Stomach (tissue), 9 donors: ENCODE results near the gene PRKN. TPM values are rescaled to one million over a fixed set of nuclear protein-coding genes. Genes with fewer than 3 reads are reported as not detected.
A peak's percentile ranks its signal among the peaks of the same experiment; 100 is the strongest.

Source experiments
- DNase-seq, 2 donors: peaks; one replicate each; pipeline versions ENCODE4 v3.0.0 to v3.0.0-alpha.2; 2013 to 2019
- H3K27ac ChIP-seq, 5 donors: fragments of 200-600 bp in 4 of 5; sonication (generic) in 4 of 5; one replicate each; pipeline ENCODE4 v1.5.1; 2013 to 2019; ENCODE audit warnings: mild to moderate bottlenecking in 1 of 5, moderate library complexity in 1 of 5
- H3K27me3 ChIP-seq, 3 donors: fragments of 200-600 bp; sonication (generic); one replicate each; pipeline ENCODE4 v1.5.1; 2017 to 2019; ENCODE audit warnings: mixed run types in 1 of 3
- H3K36me3 ChIP-seq, 4 donors: fragments of 200-600 bp; sonication (generic); 1 replicate in 3 of 4; 2 replicates in 1 of 4; pipeline ENCODE4 v1.5.1; 2016 to 2019
- H3K4me1 ChIP-seq, 4 donors: fragments of 200-600 bp; sonication (generic); one replicate each; pipeline ENCODE4 v1.5.1; 2016 to 2019
- H3K4me3 ChIP-seq, 4 donors: fragments of 200-600 bp; sonication (generic) in 3 of 4; one replicate each; pipeline ENCODE4 v1.5.1; 2016 to 2019; ENCODE audit warnings: mild to moderate bottlenecking in 1 of 4
- H3K9me3 ChIP-seq, 4 donors: fragments of 200-600 bp; sonication (generic); one replicate each; pipeline ENCODE4 v1.5.1; 2016 to 2019
- EP300 ChIP-seq: sonication (generic); formaldehyde crosslinking; IDR thresholded peaks from one replicate; pipeline ENCODE4 v1.6.1; 2017; ENCODE audit warnings: antibody characterized with exemption
- POLR2A ChIP-seq, 4 donors: fragments of 450-650 bp; IDR thresholded peaks; one replicate each; pipeline ENCODE4 v1.6.1; 2016; ENCODE audit warnings: antibody characterized with exemption in 4 of 4, control low read depth in 2 of 4, mild to moderate bottlenecking in 1 of 4, moderate library complexity in 1 of 4
- POLR2AphosphoS5 ChIP-seq, 3 donors: sonication (generic); formaldehyde crosslinking; IDR thresholded peaks; one replicate each; pipeline ENCODE4 v1.6.1; 2016; ENCODE audit warnings: antibody characterized with exemption in 3 of 3
- WGBS, 5 donors: extraction: QIAGEN DNeasy Blood & Tissue Kit in 3 of 5; methylation state at CpG; one replicate each; pipeline versions ENCODE4 v1.1.5 to v1.1.7; 2013 to 2018; 5-methylcytosine and 5-hydroxymethylcytosine counted together
- intact Hi-C: fragments of 100-400 bp; cut with DNase I; formaldehyde crosslinking; loops from one replicate; pipeline ENCODE4 v1.15.1; 2023; ENCODE audit warnings: low total_unique reads
- polyA plus RNA-seq, 3 donors: library from polyadenylated mRNA; stranded (reverse); fragments of 200-250 nt; gene quantifications; one replicate each; pipeline ENCODE4 v1.2.3, GENCODE V29; 2013
- total RNA-seq, 5 donors: library from RNA; depleted of rRNA; stranded (reverse); fragments of >200 nt; gene quantifications; one replicate each; pipeline versions ENCODE4 v1.1.0 to v1.2.3, GENCODE V29; 2014 to 2016
- TF ChIP-seq, protein P1 (sequence below), 7 experiments: fragments of 450-650 bp in 4 of 7; fragments of 200-600 bp in 3 of 7; sonication (generic) in 3 of 7; IDR thresholded peaks; one replicate each; pipeline ENCODE4 v1.5.1; 2016 to 2019; ENCODE audit warnings: antibody characterized with exemption in 7 of 7, control low read depth in 2 of 7, mild to moderate bottlenecking in 1 of 7
- donor health status: healthy with polysubstance abuse.
- donor health status: Bipolar disorder and iron deficiency.
- donor health status: healthy.

Gene PRKN
- total and polyA plus RNA-seq, 8 donors = 0.68 to 19.8 (median 9.5) TPM

DNA sequence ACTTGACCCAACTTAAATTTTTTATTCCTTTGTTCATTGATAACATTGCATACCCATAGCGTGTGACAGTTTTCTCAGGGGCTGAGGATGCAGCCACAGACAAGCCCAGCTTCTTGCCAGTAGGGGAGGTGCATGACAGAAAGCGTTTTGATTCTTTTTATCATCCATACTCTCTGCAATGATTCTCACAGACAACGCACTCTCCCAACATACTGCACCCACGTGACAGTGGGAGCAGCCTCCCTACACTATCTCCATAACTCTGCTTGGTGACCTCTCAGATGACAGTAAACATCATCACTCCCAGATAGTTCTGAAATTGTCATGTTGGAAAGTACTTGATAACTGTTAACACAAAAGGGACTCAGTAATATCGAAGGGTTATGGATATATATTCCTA is 972.5 kb downstream of the PRKN start:
- intact Hi-C loops = no loop called here
- no peak for TF ChIP-seq POLR2AphosphoS5 (IDR thresholded peaks at IDR 0.05)
- Histone ChIP-seq H3K9me3 (no peaks in the 10 kb centered on the region), H3K4me3 (no peak overlapping the region), H3K27ac (no peak overlapping the region), H3K4me1 (no peaks in the 10 kb centered on the region), H3K27me3 (no peaks in the 10 kb centered on the region), H3K36me3 (no peaks in the 10 kb centered on the region)
- WGBS, 5 donors = 67 to 72% (median 71%) methylated on average over 5 of the region's 5 CpGs
- DNase-seq = no peak

DNA sequence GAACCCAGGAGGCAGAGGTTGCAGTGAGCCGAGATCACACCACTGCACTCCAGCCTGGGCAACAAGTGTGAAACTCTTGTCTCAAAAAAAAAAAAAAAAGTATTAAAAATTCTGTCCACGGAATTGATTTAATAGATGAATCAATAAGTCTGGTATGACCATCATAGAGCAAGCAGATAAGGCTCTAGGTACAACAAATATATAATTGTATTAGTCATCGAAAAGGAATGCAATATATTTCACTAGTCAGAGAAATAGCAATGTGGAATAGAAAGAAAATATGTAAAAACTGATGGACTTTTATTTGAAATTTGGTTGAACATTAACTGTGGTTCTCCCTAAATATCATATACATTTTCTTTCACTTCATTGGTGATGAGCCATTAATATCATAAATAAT is 976.9 kb downstream of the PRKN start:
- Histone ChIP-seq H3K36me3 (no peaks in the 10 kb centered on the region), H3K4me3 (no peak overlapping the region), H3K9me3 (no peaks in the 10 kb centered on the region), H3K27me3 (no peaks in the 10 kb centered on the region), H3K27ac (no peak overlapping the region), H3K4me1 (no peaks in the 10 kb centered on the region)
- no peak for DNase-seq
- TF ChIP-seq POLR2A (IDR thresholded peaks at IDR 0.05) = no peak
- TF ChIP-seq POLR2AphosphoS5 (IDR thresholded peaks at IDR 0.05) = no peak
- TF ChIP-seq, protein P1, sequence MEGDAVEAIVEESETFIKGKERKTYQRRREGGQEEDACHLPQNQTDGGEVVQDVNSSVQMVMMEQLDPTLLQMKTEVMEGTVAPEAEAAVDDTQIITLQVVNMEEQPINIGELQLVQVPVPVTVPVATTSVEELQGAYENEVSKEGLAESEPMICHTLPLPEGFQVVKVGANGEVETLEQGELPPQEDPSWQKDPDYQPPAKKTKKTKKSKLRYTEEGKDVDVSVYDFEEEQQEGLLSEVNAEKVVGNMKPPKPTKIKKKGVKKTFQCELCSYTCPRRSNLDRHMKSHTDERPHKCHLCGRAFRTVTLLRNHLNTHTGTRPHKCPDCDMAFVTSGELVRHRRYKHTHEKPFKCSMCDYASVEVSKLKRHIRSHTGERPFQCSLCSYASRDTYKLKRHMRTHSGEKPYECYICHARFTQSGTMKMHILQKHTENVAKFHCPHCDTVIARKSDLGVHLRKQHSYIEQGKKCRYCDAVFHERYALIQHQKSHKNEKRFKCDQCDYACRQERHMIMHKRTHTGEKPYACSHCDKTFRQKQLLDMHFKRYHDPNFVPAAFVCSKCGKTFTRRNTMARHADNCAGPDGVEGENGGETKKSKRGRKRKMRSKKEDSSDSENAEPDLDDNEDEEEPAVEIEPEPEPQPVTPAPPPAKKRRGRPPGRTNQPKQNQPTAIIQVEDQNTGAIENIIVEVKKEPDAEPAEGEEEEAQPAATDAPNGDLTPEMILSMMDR (IDR thresholded peaks at IDR 0.05) = no peak
- intact Hi-C loops = no loop called here
- 57 to 70% (median 61%) methylated on average over 3 of the region's 3 CpGs for WGBS, 5 donors

DNA sequence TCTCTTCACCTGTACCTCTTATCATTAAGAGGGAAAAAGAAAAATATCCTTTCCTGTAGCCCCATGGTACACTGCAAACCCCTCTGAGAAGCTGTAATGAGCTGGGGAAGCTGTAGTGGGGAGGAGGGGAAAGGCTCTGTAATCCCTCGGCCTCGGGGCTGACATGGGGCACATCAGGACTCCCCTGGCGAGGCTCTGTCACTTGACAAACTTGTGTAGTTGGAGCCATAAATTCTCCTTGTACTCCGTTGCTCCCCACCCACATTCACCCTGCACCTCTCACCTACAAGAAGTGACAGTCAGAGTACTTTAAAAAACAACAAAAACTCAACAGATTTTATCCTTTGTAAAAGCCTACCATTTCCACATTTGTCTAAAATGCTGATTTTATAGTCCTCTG is 978.0 kb downstream of the PRKN start:
- WGBS, 5 donors = 71 to 87% (median 79%) methylated on average over 4 of the region's 4 CpGs
- H3K9me3 ChIP-seq = no peaks in the 10 kb centered on the region
- no peak overlapping the region for H3K4me3 ChIP-seq
- H3K27me3 ChIP-seq = no peaks in the 10 kb centered on the region
- no peaks in the 10 kb centered on the region for H3K36me3 ChIP-seq
- H3K4me1 ChIP-seq = no peaks in the 10 kb centered on the region
- no peak for DNase-seq
- intact Hi-C loops = no loop called here
- TF ChIP-seq POLR2A (IDR thresholded peaks at IDR 0.05) = no peak
- TF ChIP-seq, protein P1 (IDR thresholded peaks at IDR 0.05) = no peak
- TF ChIP-seq POLR2AphosphoS5 (IDR thresholded peaks at IDR 0.05) = no peak
- no peak for TF ChIP-seq EP300
- H3K27ac ChIP-seq = no peak overlapping the region

DNA sequence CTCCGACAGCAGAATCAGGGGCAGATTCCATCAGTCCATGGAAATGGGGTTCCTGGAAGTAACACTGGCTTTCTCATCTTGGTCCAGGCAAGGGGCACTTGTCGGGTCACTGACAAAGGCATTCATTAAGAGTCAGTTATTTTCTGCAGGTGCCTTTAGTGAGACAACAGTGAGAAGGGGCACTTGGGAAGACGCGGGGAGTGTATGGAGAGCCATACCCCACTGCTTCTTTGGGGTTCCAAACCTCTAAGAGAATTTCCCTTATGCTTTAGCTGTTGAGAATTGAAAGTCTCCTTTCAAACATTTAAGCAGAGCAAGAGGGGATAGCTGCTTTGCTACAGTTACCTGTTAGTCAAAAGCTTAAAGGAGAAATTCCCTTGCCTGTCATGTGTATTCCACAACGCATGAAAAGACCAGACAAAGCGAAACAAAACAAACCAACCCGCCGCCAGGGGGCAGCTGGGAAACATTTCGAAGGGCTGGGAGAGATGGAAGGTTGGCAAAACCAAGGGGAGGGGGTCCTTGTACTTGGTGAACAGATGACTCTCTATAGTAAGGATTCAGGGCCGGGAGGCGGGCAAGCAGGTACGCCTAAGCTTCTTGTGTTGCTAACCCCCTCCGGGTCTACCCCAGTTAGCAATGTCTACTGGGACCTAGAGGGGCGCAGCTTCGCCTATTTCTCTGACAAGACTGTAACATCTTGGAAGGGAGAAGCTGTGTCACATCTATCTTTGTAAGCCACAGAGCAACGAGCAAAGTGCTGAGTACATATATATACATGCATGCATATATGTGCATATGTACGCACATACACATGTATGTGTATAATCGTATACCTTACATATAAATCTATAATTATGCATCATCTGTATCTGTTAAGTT is 978.8 kb downstream of the PRKN start:
- Histone ChIP-seq H3K36me3 (no peaks in the 10 kb centered on the region), H3K4me1 (no peaks in the 10 kb centered on the region), H3K4me3 (no peak overlapping the region), H3K27me3 (no peaks in the 10 kb centered on the region), H3K9me3 (no peaks in the 10 kb centered on the region), H3K27ac (no peak overlapping the region)
- DNase-seq = peak; percentile 51 to 65
- TF ChIP-seq POLR2AphosphoS5 (IDR thresholded peaks at IDR 0.05) (no peak), POLR2A (IDR thresholded peaks at IDR 0.05) (no peak)
- TF ChIP-seq, protein P1 (IDR thresholded peaks at IDR 0.05) = peak in 3 of 7 experiments; percentile 17 to 28 (median 18)
- intact Hi-C loops = no loop called here
- 56 to 63% (median 58%) methylated on average over 18 of the region's 18 CpGs for WGBS, 5 donors

DNA sequence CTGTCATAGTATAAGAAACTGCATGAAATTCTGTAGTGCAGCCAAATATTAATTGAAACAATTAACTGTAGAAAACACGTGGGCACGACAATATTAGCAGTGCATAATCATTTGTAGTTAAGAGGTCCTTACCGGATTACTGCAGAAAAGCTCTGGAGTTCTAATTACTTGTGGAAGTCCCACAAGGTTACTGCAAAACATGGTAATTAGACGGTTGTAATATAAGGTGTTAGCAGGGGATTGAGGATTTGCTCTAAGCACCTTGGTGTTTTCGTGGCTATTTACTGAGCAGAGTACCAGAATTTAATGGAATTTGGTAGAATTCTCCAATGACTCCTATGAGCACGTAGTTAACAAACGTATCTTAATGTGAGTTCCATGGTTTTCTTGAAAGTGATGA is 980.1 kb downstream of the PRKN start:
- Histone ChIP-seq H3K27me3 (no peaks in the 10 kb centered on the region), H3K4me3 (no peak overlapping the region), H3K27ac (no peak overlapping the region), H3K36me3 (no peaks in the 10 kb centered on the region), H3K4me1 (no peaks in the 10 kb centered on the region), H3K9me3 (no peaks in the 10 kb centered on the region)
- no peak for DNase-seq
- TF ChIP-seq EP300 (no peak), POLR2AphosphoS5 (IDR thresholded peaks at IDR 0.05) (no peak), POLR2A (IDR thresholded peaks at IDR 0.05) (no peak)
- TF ChIP-seq, protein P1 (IDR thresholded peaks at IDR 0.05) = no peak
- intact Hi-C loops = no loop called here
- 84 to 93% (median 91%) methylated on average over 7 of the region's 7 CpGs for WGBS, 5 donors
